Measurements from ENCODE around the gene AUTS2.

Gene AUTS2

DNA sequence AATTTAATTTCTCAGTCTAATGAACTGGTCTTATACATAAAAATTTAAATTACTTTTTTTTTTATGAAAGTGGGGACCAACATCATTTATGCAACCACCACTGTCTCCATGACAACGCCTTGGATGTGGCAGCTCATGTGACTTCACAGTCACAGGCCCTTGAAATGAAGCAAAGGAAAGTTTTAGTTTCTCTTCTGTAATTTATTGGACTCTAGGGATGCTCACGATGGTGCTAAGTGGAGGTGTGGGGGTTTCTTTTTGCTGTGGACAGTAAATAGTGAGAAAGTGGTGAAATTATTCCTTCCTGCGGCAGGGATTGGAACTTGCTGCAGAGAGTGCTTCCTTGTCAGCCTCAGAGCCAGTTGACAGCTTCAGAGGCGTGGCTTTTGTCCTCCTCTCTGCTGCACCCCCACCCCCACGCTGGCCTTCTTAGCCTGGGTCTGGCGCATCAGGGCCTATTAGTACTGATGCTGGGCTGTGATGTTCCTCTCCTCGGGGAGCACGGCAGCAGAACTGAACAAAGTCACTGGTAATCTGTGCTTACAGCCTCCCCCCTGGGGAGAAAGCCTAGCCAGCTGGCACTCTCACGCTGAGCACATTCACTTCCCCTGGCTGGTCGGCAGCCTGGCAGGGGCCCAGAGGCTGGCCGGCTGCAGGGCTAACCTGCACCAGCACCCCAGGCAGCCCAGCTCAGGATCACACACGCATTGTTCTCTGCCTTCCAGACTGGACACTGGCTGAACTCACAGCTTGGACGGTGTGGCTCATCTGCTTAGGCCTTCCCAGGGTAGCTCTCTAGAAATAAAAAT is 1016.2 kb downstream of the AUTS2 start:
- Histone ChIP-seq H3K4me3 (ENCODE audit: low read depth, low read length) (no peak overlapping the region), H3K4me1 (ENCODE audit: control insufficient read depth, insufficient read depth, low read length) (peaks cover 21% of the 10 kb centered on the region), H3K9me3 (ENCODE audit: control insufficient read depth, insufficient read depth, low read depth, low read length) (no peaks in the 10 kb centered on the region), H3K36me3 (ENCODE audit: control insufficient read depth, insufficient read depth, low read length) (no peaks in the 10 kb centered on the region), H3K27me3 (ENCODE audit: control insufficient read depth, insufficient read depth, low read length) (peaks cover 25% of the 10 kb centered on the region; the same call in 1 of the 2 replicates), H3K27ac (ENCODE audit: low read depth, low read length) (no peak overlapping the region), H3K9ac (ENCODE audit: low read length) (no peak overlapping the region)

DNA sequence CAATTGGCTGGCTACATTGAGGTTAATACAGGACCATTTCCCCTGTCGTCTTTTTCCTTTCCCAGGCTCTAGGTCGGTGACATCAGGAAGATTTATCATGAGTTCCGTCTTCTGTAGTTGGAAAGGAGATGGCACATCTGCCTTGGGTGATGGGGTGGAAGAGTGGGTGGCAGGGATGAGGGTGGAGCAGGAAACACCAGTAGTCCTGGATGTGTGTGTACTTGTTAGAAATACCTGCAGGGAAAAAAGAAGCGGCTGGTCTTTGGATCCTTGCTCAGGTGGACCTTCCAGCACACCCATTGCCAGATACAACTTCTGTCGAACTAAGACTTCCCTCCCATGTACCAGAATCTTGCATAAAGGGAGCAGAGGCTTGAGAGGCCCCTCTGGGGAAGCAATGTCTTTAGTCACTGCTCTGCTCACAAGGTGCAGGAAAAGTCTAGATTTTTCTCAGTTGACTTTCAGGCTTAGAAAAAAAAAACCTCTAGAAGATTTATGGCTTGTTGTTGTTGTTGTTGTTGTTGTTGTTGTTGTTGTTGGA is 1016.9 kb downstream of the AUTS2 start:
- H3K27ac ChIP-seq (ENCODE audit: low read depth, low read length): no peak overlapping the region

DNA sequence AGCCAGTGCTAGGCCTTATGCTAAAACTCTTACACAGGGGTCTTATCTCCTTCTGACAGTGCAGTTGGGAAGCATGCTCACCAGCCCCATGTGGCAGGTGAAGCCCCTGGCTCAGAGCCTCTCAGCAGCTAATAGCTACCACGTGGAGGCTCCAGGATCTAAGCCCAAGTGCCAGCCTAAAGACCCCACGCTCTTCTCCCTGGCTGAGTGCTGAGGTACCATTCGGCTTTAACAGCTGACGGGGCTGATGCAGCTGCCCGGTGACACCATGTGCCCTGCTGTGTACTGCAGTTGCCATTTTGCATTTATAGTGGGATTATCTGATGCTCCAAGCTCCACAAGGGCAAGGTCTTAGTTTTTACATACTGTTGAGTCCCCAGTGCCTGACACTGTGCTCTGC is 1017.9 kb downstream of the AUTS2 start:
- H3K4me1 ChIP-seq (ENCODE audit: control insufficient read depth, insufficient read depth, low read length): peaks cover 38% of the 10 kb centered on the region
- H3K4me3 ChIP-seq (ENCODE audit: low read depth, low read length): no peak overlapping the region
- H3K27me3 ChIP-seq (ENCODE audit: control insufficient read depth, insufficient read depth, low read length): peaks cover 25% of the 10 kb centered on the region; the same call in 1 of the 2 replicates

More for the DNA sequence above, 1016.9 kb downstream of the AUTS2 start:
- Histone ChIP-seq H3K4me3 (ENCODE audit: low read depth, low read length) (no peak overlapping the region), H3K4me1 (ENCODE audit: control insufficient read depth, insufficient read depth, low read length) (peaks cover 28% of the 10 kb centered on the region), H3K27me3 (ENCODE audit: control insufficient read depth, insufficient read depth, low read length) (peaks cover 25% of the 10 kb centered on the region; the same call in 1 of the 2 replicates), H3K9ac (ENCODE audit: low read length) (no peak overlapping the region), H3K9me3 (ENCODE audit: control insufficient read depth, insufficient read depth, low read depth, low read length) (no peaks in the 10 kb centered on the region), H3K36me3 (ENCODE audit: control insufficient read depth, insufficient read depth, low read length) (no peaks in the 10 kb centered on the region)

DNA sequence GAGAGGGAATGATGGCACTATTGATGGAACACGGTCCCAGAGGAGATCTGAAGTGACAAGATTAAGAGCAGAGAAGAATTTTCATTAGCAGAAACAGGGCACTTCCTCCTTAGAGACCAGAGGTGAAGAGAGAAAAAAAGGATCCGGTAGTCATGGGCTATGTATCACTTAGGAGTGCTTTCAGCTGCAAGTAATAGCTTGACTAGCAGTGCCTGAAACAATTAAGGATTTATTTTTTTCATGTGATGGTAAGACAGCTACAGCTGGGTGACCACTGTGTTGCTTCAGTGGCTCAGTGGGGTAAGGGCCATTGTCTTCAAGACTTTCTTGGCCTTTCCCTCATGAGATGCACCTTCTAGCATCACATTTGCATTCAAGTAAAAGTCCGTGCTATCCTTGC is 1018.5 kb downstream of the AUTS2 start:
- peaks cover 38% of the 10 kb centered on the region for H3K4me1 ChIP-seq (ENCODE audit: control insufficient read depth, insufficient read depth, low read length)
- H3K27me3 ChIP-seq (ENCODE audit: control insufficient read depth, insufficient read depth, low read length): peaks cover 25% of the 10 kb centered on the region; the same call in 1 of the 2 replicates
- no peak overlapping the region for H3K4me3 ChIP-seq (ENCODE audit: low read depth, low read length)
- no peaks in the 10 kb centered on the region for H3K9me3 ChIP-seq (ENCODE audit: control insufficient read depth, insufficient read depth, low read depth, low read length)
- H3K36me3 ChIP-seq (ENCODE audit: control insufficient read depth, insufficient read depth, low read length): no peaks in the 10 kb centered on the region
- no peak overlapping the region for H3K9ac ChIP-seq (ENCODE audit: low read length)
- no peak overlapping the region for H3K27ac ChIP-seq (ENCODE audit: low read depth, low read length)

More for the DNA sequence above, 1017.9 kb downstream of the AUTS2 start:
- no peaks in the 10 kb centered on the region for H3K9me3 ChIP-seq (ENCODE audit: control insufficient read depth, insufficient read depth, low read depth, low read length)
- no peak overlapping the region for H3K27ac ChIP-seq (ENCODE audit: low read depth, low read length)
- H3K36me3 ChIP-seq (ENCODE audit: control insufficient read depth, insufficient read depth, low read length): no peaks in the 10 kb centered on the region
- H3K9ac ChIP-seq (ENCODE audit: low read length): no peak overlapping the region

DNA sequence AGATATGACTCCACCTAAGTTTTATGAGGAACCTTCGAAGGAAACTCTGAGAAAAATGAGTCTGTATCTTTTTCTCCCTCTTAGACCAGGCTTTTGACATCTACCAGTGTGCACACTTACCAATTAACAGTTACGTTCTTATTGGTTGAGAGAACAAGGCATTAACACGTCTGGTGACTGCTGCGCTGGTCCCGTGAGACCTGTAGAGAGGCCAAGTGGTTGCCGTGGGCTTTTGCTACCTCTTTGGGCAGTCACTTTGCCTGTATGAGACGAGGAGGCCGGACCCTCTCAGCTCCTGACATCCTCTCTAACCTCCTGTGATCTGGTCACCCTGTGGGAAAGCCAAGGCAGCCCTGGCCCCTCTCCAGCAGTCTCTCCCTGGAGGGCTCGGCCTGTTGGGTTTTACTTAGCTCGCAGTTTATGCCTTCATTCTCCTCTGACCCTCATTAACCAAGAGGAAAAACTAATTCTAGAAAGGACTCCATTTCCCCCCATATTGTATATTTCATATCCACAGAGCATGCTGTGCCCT is 1019.8 kb downstream of the AUTS2 start:
- no peaks in the 10 kb centered on the region for H3K36me3 ChIP-seq (ENCODE audit: control insufficient read depth, insufficient read depth, low read length)
- H3K4me3 ChIP-seq (ENCODE audit: low read depth, low read length): no peak overlapping the region
- H3K27me3 ChIP-seq (ENCODE audit: control insufficient read depth, insufficient read depth, low read length): peaks cover 25% of the 10 kb centered on the region; the same call in 1 of the 2 replicates
- no peaks in the 10 kb centered on the region for H3K9me3 ChIP-seq (ENCODE audit: control insufficient read depth, insufficient read depth, low read depth, low read length)
- H3K4me1 ChIP-seq (ENCODE audit: control insufficient read depth, insufficient read depth, low read length): peaks cover 38% of the 10 kb centered on the region
- H3K9ac ChIP-seq (ENCODE audit: low read length): no peak overlapping the region
- no peak overlapping the region for H3K27ac ChIP-seq (ENCODE audit: low read depth, low read length)

DNA sequence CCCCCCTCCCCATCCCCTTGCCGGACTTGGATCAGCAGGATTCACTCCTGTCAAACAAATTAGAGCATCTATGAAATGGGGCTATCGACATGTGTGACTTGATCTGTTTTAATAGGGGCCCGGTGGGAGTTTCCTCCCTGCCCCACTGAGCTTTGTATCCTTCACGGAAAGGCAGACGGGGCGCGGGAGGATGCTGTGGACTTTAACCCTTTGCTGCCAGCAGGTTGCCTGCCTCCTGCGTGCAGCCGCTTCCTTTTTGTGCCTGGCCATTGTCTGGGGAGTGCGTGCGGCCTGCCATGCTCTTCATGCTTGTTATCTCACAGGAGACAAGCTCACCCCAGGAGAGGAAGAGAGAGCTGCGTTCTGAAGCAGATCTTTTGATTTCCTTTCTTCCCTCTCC is 1020.9 kb downstream of the AUTS2 start:
- no peak overlapping the region for H3K27ac ChIP-seq (ENCODE audit: low read depth, low read length)
- peaks cover 32% of the 10 kb centered on the region; the same call in 1 of the 2 replicates for H3K27me3 ChIP-seq (ENCODE audit: control insufficient read depth, insufficient read depth, low read length)
- no peaks in the 10 kb centered on the region for H3K36me3 ChIP-seq (ENCODE audit: control insufficient read depth, insufficient read depth, low read length)
- H3K9me3 ChIP-seq (ENCODE audit: control insufficient read depth, insufficient read depth, low read depth, low read length): no peaks in the 10 kb centered on the region
- H3K9ac ChIP-seq (ENCODE audit: low read length): no peak overlapping the region
- no peak overlapping the region for H3K4me3 ChIP-seq (ENCODE audit: low read depth, low read length)
- peaks cover 38% of the 10 kb centered on the region for H3K4me1 ChIP-seq (ENCODE audit: control insufficient read depth, insufficient read depth, low read length)

DNA sequence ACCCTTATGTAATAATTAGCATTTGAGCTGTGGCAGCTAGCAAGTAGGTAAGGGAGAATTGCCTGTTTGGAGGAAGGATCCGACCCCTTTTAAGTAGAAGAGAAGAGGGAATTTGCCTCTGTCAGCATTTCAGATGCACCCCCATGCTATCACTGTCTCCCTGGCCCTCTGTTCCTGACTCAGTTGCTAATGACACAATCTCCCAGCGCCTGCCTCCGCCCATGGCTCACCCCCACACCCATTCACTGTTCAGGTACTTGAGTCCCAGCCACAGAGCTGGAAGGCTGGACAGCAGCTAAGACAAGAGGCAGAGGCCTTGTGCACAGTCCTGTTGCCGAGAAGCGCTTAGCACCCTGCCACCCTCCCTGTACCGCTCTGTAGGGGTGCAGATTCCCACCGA is 1021.4 kb downstream of the AUTS2 start:
- H3K27ac ChIP-seq (ENCODE audit: low read depth, low read length): no peak overlapping the region
- H3K4me1 ChIP-seq (ENCODE audit: control insufficient read depth, insufficient read depth, low read length): peaks cover 32% of the 10 kb centered on the region
- H3K9ac ChIP-seq (ENCODE audit: low read length): no peak overlapping the region
- H3K9me3 ChIP-seq (ENCODE audit: control insufficient read depth, insufficient read depth, low read depth, low read length): no peaks in the 10 kb centered on the region
- H3K36me3 ChIP-seq (ENCODE audit: control insufficient read depth, insufficient read depth, low read length): no peaks in the 10 kb centered on the region
- no peak overlapping the region for H3K4me3 ChIP-seq (ENCODE audit: low read depth, low read length)
- peaks cover 32% of the 10 kb centered on the region; the same call in 1 of the 2 replicates for H3K27me3 ChIP-seq (ENCODE audit: control insufficient read depth, insufficient read depth, low read length)

DNA sequence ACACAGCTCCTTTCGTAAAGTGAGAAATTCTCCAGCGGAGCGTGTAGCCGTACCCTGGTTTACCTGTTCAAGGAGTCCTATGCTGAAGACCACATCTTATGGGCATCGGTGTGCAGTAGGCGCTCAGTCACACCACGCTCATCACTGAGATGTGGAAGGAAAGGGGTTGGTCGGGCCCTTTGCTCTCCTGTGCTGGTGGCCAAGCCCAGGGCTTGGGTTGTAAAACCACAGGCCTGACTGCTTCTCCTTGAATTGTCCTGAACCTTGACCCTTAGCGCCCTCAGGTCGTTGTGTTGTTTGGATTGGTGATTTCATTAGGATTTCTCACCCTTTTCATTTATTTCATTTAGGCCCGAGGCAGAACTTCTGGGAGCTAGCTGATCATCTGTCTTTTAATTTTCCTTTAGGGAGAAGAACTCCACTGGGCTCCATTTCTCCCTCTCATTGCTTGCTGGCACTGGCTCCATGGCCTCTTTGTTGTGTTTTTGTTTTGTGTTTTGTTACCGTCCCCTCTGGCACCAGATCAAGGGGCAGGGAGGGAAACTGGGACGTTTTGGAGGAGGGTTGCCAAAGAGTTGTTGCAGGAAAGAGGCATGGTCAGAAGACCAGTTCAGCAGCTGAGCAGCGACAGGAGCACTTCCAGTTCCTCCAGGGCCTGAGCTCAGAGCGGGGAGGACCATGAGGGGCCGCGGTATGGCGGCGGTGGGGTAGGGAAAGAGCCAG is 1022.2 kb downstream of the AUTS2 start:
- Histone ChIP-seq H3K4me1 (ENCODE audit: control insufficient read depth, insufficient read depth, low read length) (peaks cover 29% of the 10 kb centered on the region), H3K4me3 (ENCODE audit: low read depth, low read length) (no peak overlapping the region), H3K27me3 (ENCODE audit: control insufficient read depth, insufficient read depth, low read length) (peaks cover 29% of the 10 kb centered on the region; the same call in 1 of the 2 replicates), H3K9me3 (ENCODE audit: control insufficient read depth, insufficient read depth, low read depth, low read length) (no peaks in the 10 kb centered on the region), H3K36me3 (ENCODE audit: control insufficient read depth, insufficient read depth, low read length) (no peaks in the 10 kb centered on the region), H3K27ac (ENCODE audit: low read depth, low read length) (no peak overlapping the region), H3K9ac (ENCODE audit: low read length) (no peak overlapping the region)

DNA sequence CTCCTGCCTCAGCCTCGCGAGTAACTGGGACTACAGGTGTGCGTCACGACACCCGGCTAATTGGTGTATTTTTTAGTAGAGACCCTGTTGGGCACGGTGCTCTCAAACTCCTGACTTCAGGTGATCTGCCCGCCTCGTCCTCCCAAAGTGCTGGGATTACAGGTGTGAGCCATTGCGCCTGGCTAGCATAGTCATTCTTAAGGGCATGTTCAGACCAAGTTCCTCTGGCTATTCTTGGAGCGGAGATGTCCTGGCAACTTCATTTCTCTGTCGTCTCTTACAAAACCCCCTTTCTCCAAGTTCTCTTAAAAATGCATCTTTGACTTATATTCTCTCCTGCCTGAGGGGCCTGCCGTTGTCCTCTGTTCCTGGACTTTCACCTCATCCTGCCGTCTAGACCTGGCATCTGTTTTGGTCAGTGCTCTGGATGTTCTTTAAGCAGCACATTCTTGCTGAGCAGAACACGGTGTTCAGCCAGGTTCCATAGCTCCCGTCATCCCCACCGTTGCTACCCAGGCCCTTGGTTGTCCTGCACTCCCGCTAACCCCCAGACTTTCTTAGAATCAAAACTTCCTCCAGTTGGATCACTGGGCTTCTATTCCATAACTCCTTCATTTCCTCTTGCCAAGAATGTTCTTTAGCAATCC is 1023.8 kb downstream of the AUTS2 start:
- Histone ChIP-seq H3K27ac (ENCODE audit: low read depth, low read length) (no peak overlapping the region), H3K9me3 (ENCODE audit: control insufficient read depth, insufficient read depth, low read depth, low read length) (no peaks in the 10 kb centered on the region), H3K27me3 (ENCODE audit: control insufficient read depth, insufficient read depth, low read length) (peaks cover 19% of the 10 kb centered on the region; the same call in 1 of the 2 replicates), H3K4me3 (ENCODE audit: low read depth, low read length) (no peak overlapping the region), H3K4me1 (ENCODE audit: control insufficient read depth, insufficient read depth, low read length) (peaks cover 29% of the 10 kb centered on the region), H3K9ac (ENCODE audit: low read length) (no peak overlapping the region), H3K36me3 (ENCODE audit: control insufficient read depth, insufficient read depth, low read length) (no peaks in the 10 kb centered on the region)

DNA sequence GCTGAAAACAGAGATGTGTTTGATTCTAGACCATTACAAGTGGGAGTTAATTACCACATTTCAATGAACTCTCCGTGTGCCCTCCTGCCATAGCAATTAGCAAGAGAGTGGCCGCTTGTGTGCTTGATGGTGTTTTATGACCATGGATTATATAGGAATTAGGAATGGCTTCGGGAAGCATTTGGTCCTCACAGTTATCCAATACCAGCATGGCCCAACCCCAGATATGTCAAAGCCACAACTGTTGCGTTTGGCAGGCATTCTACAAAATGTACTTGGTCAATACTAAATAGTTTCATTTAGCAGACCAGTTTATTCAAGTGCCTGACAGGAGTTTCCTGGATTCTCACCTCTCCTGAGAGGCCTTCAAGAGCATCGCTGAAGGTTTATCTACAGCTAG is 1024.7 kb downstream of the AUTS2 start:
- Histone ChIP-seq H3K9ac (ENCODE audit: low read length) (no peak overlapping the region), H3K36me3 (ENCODE audit: control insufficient read depth, insufficient read depth, low read length) (no peaks in the 10 kb centered on the region), H3K27ac (ENCODE audit: low read depth, low read length) (no peak overlapping the region), H3K4me1 (ENCODE audit: control insufficient read depth, insufficient read depth, low read length) (peaks cover 29% of the 10 kb centered on the region), H3K27me3 (ENCODE audit: control insufficient read depth, insufficient read depth, low read length) (peaks cover 14% of the 10 kb centered on the region; the same call in 1 of the 2 replicates), H3K9me3 (ENCODE audit: control insufficient read depth, insufficient read depth, low read depth, low read length) (no peaks in the 10 kb centered on the region), H3K4me3 (ENCODE audit: low read depth, low read length) (no peak overlapping the region)
